GM10266 (cell line): Measurements from ENCODE around the gene MYL5.

Source experiments
- DNase-seq: peaks from one replicate; pipeline ENCODE4 v3.0.0; 2012; ENCODE audit errors: extremely low spot score
- TF ChIP-seq, protein P1 (sequence below): IDR thresholded peaks from 2 replicates; pipeline ENCODE4 v1.5.1; 2012; ENCODE audit warnings: mild to moderate bottlenecking, low read depth; ENCODE audit not compliant: control insufficient read depth, insufficient read depth; ENCODE audit errors: missing control alignments

The MYL5 gene

DNA sequence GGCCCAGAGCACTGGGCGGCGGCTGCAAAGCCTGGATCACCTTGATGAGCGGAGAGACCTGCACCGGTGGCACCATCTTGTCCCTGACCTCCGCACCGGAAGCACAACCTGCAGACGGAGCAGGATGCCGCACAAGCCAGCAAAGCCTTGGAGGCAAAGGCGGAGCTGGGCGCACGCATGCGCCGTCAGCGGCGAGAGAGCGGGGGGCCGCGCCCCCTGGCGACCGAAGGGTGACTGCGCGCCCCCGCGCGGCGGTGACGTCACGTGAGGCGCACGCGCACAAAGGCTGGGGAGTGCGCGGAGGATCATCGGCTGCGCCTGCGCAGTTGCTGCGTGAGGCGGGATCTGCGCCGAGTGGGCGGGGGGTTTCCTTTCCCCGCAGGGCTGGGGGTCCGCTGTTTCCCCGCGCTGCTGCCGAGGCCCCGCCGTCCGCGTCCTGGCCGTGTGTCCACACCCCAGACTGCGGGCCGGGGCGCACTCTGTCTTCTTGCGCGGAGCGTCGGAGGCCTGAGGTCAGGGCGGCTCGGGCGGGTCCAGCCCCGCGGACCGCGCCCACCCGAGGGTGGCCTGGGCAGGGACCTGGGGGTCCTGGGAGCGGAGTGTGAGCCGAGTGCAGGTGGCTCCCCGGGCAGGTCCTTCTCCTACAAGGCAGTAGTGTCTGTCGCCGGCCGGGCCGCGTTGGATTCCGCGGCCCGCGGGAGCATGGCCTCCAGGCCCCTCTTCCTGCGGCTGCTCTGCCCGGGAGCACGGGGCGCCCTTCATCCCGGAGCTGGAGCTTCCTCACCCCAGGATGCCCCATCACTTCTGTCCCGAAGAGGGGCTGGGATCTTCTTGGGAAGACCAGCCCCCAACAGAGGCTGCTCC, at the start of gene MYL5, which contains the start of gene ATP5ME:
TSS of gene MYL5 (plus strand) at position 371 of the 864 bp plus-strand sequence. CDS start 3,485 bp downstream, outside the sequence.
TSS of gene ATP5ME (minus strand) at position 105 of the 864 bp plus-strand sequence. CDS start at position 76, 29 bp downstream.
- DNase-seq = peak; percentile 100
- TF ChIP-seq, protein P1, sequence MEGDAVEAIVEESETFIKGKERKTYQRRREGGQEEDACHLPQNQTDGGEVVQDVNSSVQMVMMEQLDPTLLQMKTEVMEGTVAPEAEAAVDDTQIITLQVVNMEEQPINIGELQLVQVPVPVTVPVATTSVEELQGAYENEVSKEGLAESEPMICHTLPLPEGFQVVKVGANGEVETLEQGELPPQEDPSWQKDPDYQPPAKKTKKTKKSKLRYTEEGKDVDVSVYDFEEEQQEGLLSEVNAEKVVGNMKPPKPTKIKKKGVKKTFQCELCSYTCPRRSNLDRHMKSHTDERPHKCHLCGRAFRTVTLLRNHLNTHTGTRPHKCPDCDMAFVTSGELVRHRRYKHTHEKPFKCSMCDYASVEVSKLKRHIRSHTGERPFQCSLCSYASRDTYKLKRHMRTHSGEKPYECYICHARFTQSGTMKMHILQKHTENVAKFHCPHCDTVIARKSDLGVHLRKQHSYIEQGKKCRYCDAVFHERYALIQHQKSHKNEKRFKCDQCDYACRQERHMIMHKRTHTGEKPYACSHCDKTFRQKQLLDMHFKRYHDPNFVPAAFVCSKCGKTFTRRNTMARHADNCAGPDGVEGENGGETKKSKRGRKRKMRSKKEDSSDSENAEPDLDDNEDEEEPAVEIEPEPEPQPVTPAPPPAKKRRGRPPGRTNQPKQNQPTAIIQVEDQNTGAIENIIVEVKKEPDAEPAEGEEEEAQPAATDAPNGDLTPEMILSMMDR = peak; percentile 98

DNA sequence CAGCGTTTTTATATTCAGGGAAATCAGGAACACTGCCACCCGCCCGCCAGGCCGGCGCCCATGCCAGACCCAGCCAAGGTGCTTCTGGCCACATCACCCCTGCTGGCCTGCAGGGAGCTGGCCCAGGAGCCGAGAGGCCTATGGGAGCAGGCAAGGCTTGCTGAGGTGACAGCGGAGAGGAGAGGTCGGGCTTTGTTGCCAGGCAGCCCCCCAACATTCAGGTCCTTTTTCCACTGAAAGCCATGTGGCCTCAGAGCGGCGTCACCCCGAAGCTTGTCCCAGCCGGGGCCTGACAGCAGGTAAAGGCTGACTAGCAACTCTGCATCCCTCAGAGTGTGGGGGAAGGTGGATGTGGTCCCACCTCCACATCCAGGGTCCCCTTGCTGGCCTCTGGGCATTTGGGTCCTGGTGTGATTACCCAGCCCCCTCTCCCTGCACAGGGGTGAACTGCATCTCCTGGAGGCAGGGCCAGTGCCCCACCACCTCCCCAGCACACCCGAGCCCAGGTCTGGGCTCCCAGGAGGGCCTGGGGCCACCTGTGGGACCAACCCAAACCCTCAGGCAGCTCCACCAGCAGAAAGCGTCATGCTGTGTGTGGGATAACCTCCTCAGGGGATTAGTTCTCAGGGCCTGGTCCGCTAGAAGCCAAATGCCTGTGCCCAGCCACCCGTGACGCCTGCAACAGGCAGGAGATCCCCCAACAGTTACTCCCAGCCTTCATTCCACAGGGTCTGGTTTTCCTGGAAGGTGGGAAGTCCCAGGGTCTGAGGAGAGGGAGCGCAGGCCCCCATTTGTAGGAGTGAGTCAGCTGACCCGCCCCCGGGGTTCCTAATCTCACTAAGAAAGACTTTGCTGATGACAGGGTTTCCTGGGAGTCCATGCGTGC, 49.4 kb upstream of the MYL5 start, which contains the start of gene PDE6B:
TSS of gene PDE6B (plus strand) at position 869 of the 886 bp plus-strand sequence. CDS start 54 bp downstream, outside the sequence.
- TF ChIP-seq, protein P1 = no peak
- DNase-seq = no peak

DNA sequence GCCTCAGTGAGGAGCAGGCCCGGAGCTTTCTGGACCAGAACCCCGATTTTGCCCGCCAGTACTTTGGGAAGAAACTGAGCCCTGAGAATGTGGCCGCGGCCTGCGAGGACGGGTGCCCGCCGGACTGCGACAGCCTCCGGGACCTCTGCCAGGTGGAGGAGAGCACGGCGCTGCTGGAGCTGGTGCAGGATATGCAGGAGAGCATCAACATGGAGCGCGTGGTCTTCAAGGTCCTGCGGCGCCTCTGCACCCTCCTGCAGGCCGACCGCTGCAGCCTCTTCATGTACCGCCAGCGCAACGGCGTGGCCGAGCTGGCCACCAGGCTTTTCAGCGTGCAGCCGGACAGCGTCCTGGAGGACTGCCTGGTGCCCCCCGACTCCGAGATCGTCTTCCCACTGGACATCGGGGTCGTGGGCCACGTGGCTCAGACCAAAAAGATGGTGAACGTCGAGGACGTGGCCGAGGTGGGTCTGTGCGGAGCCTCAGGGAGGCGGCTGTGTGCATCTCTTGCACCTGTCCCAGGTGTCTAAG, 48.6 kb upstream of the MYL5 start:
- DNase-seq = no peak
- TF ChIP-seq, protein P1 = no peak

GRCh38 chr4:626201-627091, 47.9 kb upstream of the MYL5 start:
- DNase-seq = no peak
- TF ChIP-seq, protein P1 = no peak

DNA sequence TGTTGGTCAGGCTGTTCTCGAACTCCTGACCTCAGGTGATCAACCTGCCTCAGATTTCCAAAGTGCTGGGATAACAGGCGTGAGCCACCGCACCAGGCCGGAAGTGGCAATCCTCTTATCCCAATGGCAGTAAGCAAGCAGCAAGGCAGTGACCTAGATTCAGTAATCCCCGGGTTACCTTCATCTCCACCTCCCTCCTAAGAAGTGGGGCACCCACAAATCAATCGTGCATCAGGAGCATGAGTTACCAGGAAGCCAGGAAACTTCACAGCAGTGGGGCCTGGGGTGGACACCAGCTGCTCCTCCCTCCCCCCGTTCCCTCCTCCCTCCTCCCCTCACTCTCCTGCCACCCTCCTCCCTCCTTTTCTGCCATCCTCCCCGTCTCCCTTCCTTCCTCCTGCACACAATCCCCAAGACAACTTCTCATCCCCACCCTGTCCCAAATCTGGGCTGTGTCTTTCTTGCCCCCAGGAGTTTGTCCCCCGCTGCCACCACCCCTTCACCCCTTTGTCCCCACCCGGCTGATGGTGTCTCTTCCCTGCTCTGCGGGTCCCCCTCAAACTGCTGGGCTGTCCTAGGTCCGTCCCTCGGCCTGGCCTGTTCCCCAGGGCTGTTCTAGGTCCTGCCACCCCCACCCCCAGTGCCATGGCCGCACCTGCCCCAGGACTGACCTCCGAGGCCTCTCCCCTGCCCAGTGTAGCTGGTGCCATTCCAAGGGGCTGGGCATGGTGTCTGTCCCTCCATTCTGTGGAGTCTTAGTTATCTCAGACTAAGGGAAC, 46.8 kb upstream of the MYL5 start:
- TF ChIP-seq, protein P1 = no peak
- no peak for DNase-seq
